H1 (cell line): ENCODE results near the gene PIK3R1. TPM values are rescaled to one million over a fixed set of nuclear protein-coding genes. Genes with fewer than 3 reads are reported as not detected.

Experiments
- BRCA1 ChIP-seq: IDR thresholded peaks from 2 replicates; pipeline ENCODE4 v1.6.1; 2012; ENCODE audit warnings: low read depth, low read length, improper control_type of control experiment
- CHD7 ChIP-seq: fragments of 300-600 bp; sonication (generic); IDR thresholded peaks from 2 replicates; pipeline ENCODE4 v1.7.1; 2012; ENCODE audit warnings: low read length, moderate library complexity, mild to moderate bottlenecking, inconsistent platforms; ENCODE audit not compliant: insufficient replicate concordance
- CTCF ChIP-seq, 3 experiments: IDR thresholded peaks; 1 replicate in 2 of 3; 2 replicates in 1 of 3; pipeline versions ENCODE4 v1.5.1 to v1.6.1; 2011; ENCODE audit warnings: low read length in 3 of 3, mild to moderate bottlenecking in 3 of 3, inconsistent platforms in 2 of 3, low read depth in 1 of 3, moderate library complexity in 1 of 3; ENCODE audit not compliant: insufficient read depth in 1 of 3; ENCODE audit errors: control extremely low read depth in 1 of 3
- FOSL1 ChIP-seq: IDR thresholded peaks from 2 replicates; pipeline ENCODE4 v1.6.1; 2011; ENCODE audit warnings: mild to moderate bottlenecking, low read depth, low read length, moderate library complexity; ENCODE audit not compliant: insufficient read depth
- RAD21 ChIP-seq, 2 experiments: IDR thresholded peaks in 1 of 2; conservative IDR thresholded peaks in 1 of 2; 2 replicates each; pipeline ENCODE4 v1.6.1; 2011; ENCODE audit warnings: low read depth in 2 of 2, low read length in 2 of 2, improper control_type of control experiment in 1 of 2, inconsistent platforms in 1 of 2, mild to moderate bottlenecking in 1 of 2, moderate library complexity in 1 of 2
- polyA plus RNA-seq, 7 experiments: library from polyadenylated mRNA; depleted of rRNA in 3 of 7; stranded (reverse) in 5 of 7; unstranded in 2 of 7; fragments of >200 nt in 5 of 7; fragments of 200-250 nt in 2 of 7; gene quantifications; 1 replicate in 5 of 7; 2 replicates in 1 of 7; 4 replicates in 1 of 7; pipeline versions ENCODE4 v1.2.1 to v1.2.3, GENCODE V29; 2011 to 2013; ENCODE audit warnings: missing spikeins in 2 of 7, mixed read lengths in 2 of 7
- total RNA-seq: library from RNA; stranded (reverse); fragmentation: NEBNext Ultra II Directional; extraction: Animal tissue kit (Norgen Biotek cat#: 25700); gene quantifications from 2 replicates; pipeline ENCODE4 v1.2.1, GENCODE V29; 2021

Gene PIK3R1
- total and polyA plus RNA-seq, 2 of the 8 experiments (the other 6 are each of a cell fraction or from before 2014, with no cell fraction given) = 2.3 to 13.7 TPM

- no peak for TF ChIP-seq FOSL1
- no peak for TF ChIP-seq BRCA1
- TF ChIP-seq CHD7 = no peak
- no peak for TF ChIP-seq RAD21 (IDR thresholded peaks at IDR 0.05 in 1 of 2, conservative IDR thresholded peaks at IDR 0.05 in 1 of 2; ENCODE audit: low read depth in 2 of 2, low read length in 2 of 2)
- no peak for TF ChIP-seq CTCF (IDR thresholded peaks at IDR 0.05; ENCODE audit: control extremely low read depth in 1 of 3, insufficient read depth in 1 of 3, low read depth in 1 of 3, low read length in 3 of 3)
Observed at GRCh38 chr5:68316469-68316868, 100.9 kb downstream of the PIK3R1 start (continued).
